Loucy (cell line): ENCODE measurements around the gene ZFPM1.

ENCODE experiments used
- H2AFZ ChIP-seq: fragments of 200-600 bp; sonication (generic); 2 replicates; pipeline ENCODE4 v1.6.0; 2016; ENCODE audit warnings: antibody characterized with exemption, mild to moderate bottlenecking, low read length, moderate library complexity
- H3F3A ChIP-seq: fragments of 200-600 bp; 2 replicates; pipeline ENCODE4 v1.6.0; 2016; ENCODE audit warnings: antibody characterized with exemption, low read depth, mild to moderate bottlenecking
- H3K27me3 ChIP-seq: fragments of 200-600 bp; sonication (generic); 2 replicates; pipeline ENCODE4 v1.6.1; 2014; ENCODE audit warnings: low read length, mild to moderate bottlenecking; ENCODE audit not compliant: insufficient read depth, poor library complexity, severe bottlenecking
- H3K36me3 ChIP-seq: fragments of 200-600 bp; sonication (generic); 2 replicates; pipeline ENCODE4 v1.6.1; 2016; ENCODE audit warnings: low read length; ENCODE audit not compliant: insufficient read depth
- H3K4me1 ChIP-seq: fragments of 200-600 bp; sonication (generic); 2 replicates; pipeline ENCODE4 v1.5.1; 2014; ENCODE audit warnings: low read length, mild to moderate bottlenecking; ENCODE audit not compliant: insufficient read depth, poor library complexity, severe bottlenecking
- H3K4me2 ChIP-seq: fragments of 200-600 bp; sonication (generic); 2 replicates; pipeline ENCODE4 v1.6.0; 2014; ENCODE audit warnings: antibody characterized with exemption, low read length, low read depth, mild to moderate bottlenecking; ENCODE audit not compliant: poor library complexity, severe bottlenecking
- H3K4me3 ChIP-seq: fragments of 200-600 bp; sonication (generic); 2 replicates; pipeline ENCODE4 v1.5.1; 2014; ENCODE audit warnings: low read length, mild to moderate bottlenecking, mixed read lengths; ENCODE audit not compliant: poor library complexity, severe bottlenecking
- H3K79me2 ChIP-seq: fragments of 200-600 bp; sonication (generic); 2 replicates; pipeline ENCODE4 v1.6.1; 2014; ENCODE audit warnings: low read length; ENCODE audit not compliant: insufficient read depth
- H3K9ac ChIP-seq: fragments of 200-600 bp; sonication (generic); 2 replicates; pipeline ENCODE4 v1.6.0; 2014; ENCODE audit warnings: mild to moderate bottlenecking, low read depth, low read length, moderate library complexity; ENCODE audit not compliant: poor library complexity, severe bottlenecking
- H3K9me2 ChIP-seq: fragments of 200-600 bp; sonication (generic); replicated peaks from 2 replicates; pipeline ENCODE4 v1.6.1; 2016; ENCODE audit warnings: low read depth, low read length, mixed read lengths
- H3K9me3 ChIP-seq: fragments of 200-600 bp; sonication (generic); 2 replicates; pipeline ENCODE4 v1.6.1; 2014; ENCODE audit warnings: mild to moderate bottlenecking, antibody characterized with exemption, low read length, low read depth; ENCODE audit not compliant: insufficient read depth
- H4K20me1 ChIP-seq: fragments of 200-600 bp; sonication (generic); 2 replicates; pipeline ENCODE4 v1.6.0; 2014; ENCODE audit warnings: antibody characterized with exemption, low read length, mild to moderate bottlenecking; ENCODE audit not compliant: insufficient read depth, poor library complexity, severe bottlenecking
- EZH2phosphoT487 ChIP-seq: fragments of 200-600 bp; IDR thresholded peaks from 2 replicates; pipeline ENCODE4 v1.6.1; 2018; ENCODE audit warnings: antibody characterized with exemption, mild to moderate bottlenecking, moderate library complexity, borderline replicate concordance
- TF ChIP-seq, protein P1 (sequence below): fragments of 200-600 bp; sonication (generic); conservative IDR thresholded peaks from 2 replicates; pipeline ENCODE4 v1.5.1; 2014; ENCODE audit warnings: mild to moderate bottlenecking, antibody characterized with exemption, low read length

ZFPM1 gene

DNA sequence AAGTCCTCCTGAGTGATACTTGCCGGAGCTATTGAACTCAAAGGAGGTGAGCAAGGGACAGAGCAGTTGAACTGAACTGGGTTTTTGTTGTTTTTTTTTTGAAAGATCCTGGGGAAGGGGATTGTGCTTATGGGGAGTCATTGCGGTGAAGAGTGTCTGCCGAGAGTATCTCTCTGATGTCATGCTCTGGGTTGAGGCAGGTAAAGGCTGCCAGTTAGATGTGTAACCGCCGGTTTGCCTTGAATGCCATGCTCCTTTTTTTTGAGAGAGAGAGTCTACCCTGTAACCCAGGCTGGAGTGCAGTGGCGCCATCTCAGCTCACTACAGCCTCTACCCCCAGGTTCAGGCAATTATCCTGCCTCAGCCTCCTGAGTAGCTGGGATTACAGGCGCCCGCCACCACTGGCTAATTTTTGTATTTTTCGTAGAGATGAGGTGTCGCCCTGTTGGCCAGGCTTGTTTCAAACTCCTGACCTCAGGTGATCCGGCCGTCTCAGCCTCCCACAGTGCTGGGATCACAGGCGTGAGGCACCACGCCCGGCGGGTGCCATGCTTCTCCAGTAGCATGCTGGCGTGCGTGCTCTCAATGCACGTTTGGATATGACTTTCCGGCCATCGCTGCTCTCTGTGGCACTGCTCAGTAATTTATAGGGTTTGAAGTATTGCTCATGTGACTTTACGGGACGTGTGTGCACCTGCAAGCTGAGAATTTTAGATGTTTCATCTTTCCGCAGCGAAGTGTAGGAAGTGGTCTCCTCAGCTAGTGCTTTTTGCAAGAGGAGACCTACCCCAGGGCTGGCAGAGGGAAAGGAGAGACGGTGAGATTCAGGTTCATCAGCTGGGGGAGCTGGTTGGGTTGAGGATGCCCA is 125.6 kb downstream of the ZFPM1 start:
- Histone ChIP-seq H3F3A (no peaks in the 10 kb centered on the region), H3K4me2 (no peak overlapping the region), H3K9me2 (no peaks in the 10 kb centered on the region), H3K9me3 (no peaks in the 10 kb centered on the region), H4K20me1 (peaks cover 6% of the 10 kb centered on the region), H3K9ac (no peak overlapping the region), H3K79me2 (peaks cover 57% of the 10 kb centered on the region; the same call in 1 of the 2 replicates), H3K36me3 (peaks cover 12% of the 10 kb centered on the region; the same call in 1 of the 2 replicates), H3K4me3 (no peak overlapping the region), H2AFZ (no peak overlapping the region), H3K27me3 (no peaks in the 10 kb centered on the region), H3K4me1 (no peaks in the 10 kb centered on the region)
- no peak for TF ChIP-seq EZH2phosphoT487
- TF ChIP-seq, protein P1, sequence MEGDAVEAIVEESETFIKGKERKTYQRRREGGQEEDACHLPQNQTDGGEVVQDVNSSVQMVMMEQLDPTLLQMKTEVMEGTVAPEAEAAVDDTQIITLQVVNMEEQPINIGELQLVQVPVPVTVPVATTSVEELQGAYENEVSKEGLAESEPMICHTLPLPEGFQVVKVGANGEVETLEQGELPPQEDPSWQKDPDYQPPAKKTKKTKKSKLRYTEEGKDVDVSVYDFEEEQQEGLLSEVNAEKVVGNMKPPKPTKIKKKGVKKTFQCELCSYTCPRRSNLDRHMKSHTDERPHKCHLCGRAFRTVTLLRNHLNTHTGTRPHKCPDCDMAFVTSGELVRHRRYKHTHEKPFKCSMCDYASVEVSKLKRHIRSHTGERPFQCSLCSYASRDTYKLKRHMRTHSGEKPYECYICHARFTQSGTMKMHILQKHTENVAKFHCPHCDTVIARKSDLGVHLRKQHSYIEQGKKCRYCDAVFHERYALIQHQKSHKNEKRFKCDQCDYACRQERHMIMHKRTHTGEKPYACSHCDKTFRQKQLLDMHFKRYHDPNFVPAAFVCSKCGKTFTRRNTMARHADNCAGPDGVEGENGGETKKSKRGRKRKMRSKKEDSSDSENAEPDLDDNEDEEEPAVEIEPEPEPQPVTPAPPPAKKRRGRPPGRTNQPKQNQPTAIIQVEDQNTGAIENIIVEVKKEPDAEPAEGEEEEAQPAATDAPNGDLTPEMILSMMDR = no peak

DNA sequence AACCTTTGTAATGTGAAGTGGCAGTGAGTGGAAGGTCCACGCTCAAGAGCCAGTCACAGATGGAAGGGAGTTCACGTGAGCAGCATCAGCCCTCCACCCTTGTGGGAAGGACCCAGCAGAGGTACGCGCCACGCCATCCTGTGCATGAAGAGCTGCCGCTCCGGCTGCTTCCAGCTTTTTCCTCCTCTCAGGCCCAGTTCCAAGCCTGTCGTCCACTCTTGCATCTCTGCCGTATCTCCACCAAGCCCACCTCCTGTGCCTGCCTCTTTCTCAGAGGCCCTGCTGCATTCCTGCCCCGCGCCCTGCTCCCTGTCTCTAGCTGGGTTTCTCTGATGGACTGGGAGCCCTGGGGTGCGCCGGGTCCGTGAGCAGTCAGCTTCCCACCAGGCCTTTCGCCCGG is 127.3 kb downstream of the ZFPM1 start:
- no peak overlapping the region for H2AFZ ChIP-seq

DNA sequence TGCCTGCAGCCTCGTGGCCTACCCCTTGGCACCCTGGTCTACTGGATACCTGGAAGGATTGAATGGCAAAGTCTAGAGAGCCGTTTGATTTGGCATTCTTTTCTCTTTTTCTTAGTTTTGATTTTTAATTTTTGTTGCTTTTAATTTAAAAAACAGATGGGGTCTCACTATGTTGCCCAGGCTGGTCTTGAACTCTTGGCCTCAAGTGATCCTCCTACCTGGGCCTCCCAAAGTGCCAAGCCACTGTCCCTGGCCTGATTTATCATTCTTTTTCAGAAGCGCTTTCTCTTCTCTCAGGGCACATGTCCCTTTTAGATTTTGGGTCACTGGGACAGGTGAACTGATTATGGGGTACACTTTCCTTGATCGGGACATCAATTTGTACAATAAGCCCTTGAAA is 128.0 kb downstream of the ZFPM1 start:
- H3K9me3 ChIP-seq = no peaks in the 10 kb centered on the region
- H3F3A ChIP-seq = no peaks in the 10 kb centered on the region
- TF ChIP-seq EZH2phosphoT487 = no peak
- TF ChIP-seq, protein P1 = no peak
- peaks cover 53% of the 10 kb centered on the region; the same call in 1 of the 2 replicates for H3K79me2 ChIP-seq
- no peaks in the 10 kb centered on the region for H3K9me2 ChIP-seq
- no peak overlapping the region for H3K4me3 ChIP-seq
- H2AFZ ChIP-seq = no peak overlapping the region
- H4K20me1 ChIP-seq = peaks cover 9% of the 10 kb centered on the region
- H3K27me3 ChIP-seq = no peaks in the 10 kb centered on the region
- no peak overlapping the region for H3K4me2 ChIP-seq
- peaks cover 12% of the 10 kb centered on the region; the same call in 1 of the 2 replicates for H3K36me3 ChIP-seq
- no peaks in the 10 kb centered on the region for H3K4me1 ChIP-seq
- no peak overlapping the region for H3K9ac ChIP-seq

More for the DNA sequence above, 127.3 kb downstream of the ZFPM1 start:
- Histone ChIP-seq H3K79me2 (peaks cover 53% of the 10 kb centered on the region; the same call in 1 of the 2 replicates), H3K9ac (no peak overlapping the region), H3F3A (no peaks in the 10 kb centered on the region), H4K20me1 (peaks cover 9% of the 10 kb centered on the region), H3K27me3 (no peaks in the 10 kb centered on the region), H3K9me2 (no peaks in the 10 kb centered on the region), H3K4me1 (no peaks in the 10 kb centered on the region), H3K4me3 (no peak overlapping the region), H3K9me3 (no peaks in the 10 kb centered on the region), H3K4me2 (no peak overlapping the region), H3K36me3 (peaks cover 12% of the 10 kb centered on the region; the same call in 1 of the 2 replicates)
- no peak for TF ChIP-seq EZH2phosphoT487
